Activated naive CD8-positive, alpha-beta T cell (primary cell): ENCODE measurements around the gene RNU2-1.
A peak's percentile ranks its signal among the peaks of the same experiment; 100 is the strongest.
"Not testable (repeated sequence)": the region's sequence is repeated elsewhere in the genome, so short reads cannot be mapped to it uniquely, and the experiment has no call there.

Experiments
- H3K27ac Mint-ChIP-seq: one replicate; pipeline ENCODE4 v1.8.0; 2021; ENCODE audit warnings: mixed read lengths
- H3K27me3 Mint-ChIP-seq: one replicate; pipeline ENCODE4 v1.8.0; 2021; ENCODE audit warnings: mixed read lengths
- H3K36me3 Mint-ChIP-seq: one replicate; pipeline ENCODE4 v1.8.0; 2021; ENCODE audit warnings: mixed read lengths
- H3K4me1 Mint-ChIP-seq: one replicate; pipeline ENCODE4 v1.8.0; 2021; ENCODE audit warnings: low read depth, mixed read lengths
- H3K4me3 Mint-ChIP-seq: one replicate; pipeline ENCODE4 v1.8.0; 2021; ENCODE audit warnings: mild to moderate bottlenecking, mixed read lengths
- H3K9me3 Mint-ChIP-seq: one replicate; pipeline ENCODE4 v1.8.0; 2021; ENCODE audit warnings: low read depth, mixed read lengths

RNU2-1 gene

DNA sequence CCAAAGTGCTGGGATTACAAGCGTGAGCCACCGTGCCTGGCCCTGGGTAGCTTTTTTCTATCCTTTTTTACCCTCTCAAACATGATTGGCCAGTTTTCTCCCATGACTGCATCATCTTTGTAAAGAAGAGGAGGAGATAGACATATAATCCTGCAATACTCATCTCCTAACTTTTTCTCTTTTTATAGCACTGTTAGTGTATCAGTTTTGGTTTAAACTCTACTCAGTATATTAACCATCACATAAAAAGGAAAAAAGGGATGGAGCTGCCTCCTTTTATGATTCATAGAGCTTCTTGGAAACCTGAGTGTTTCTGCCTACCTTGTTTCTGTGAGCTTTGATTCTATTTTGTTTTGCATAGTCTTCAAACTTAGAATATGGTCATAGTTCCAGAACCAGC lies 34.1 kb downstream of the RNU2-1 start:
- peak overlapping the region; percentile 54 for H3K27ac Mint-ChIP-seq
- peaks cover 11% of the 10 kb centered on the region for H3K36me3 Mint-ChIP-seq
- H3K9me3 Mint-ChIP-seq = no peaks in the 10 kb centered on the region
- H3K4me1 Mint-ChIP-seq = peaks cover 6% of the 10 kb centered on the region
- no peaks in the 10 kb centered on the region for H3K27me3 Mint-ChIP-seq
- H3K4me3 Mint-ChIP-seq = no peak overlapping the region

DNA sequence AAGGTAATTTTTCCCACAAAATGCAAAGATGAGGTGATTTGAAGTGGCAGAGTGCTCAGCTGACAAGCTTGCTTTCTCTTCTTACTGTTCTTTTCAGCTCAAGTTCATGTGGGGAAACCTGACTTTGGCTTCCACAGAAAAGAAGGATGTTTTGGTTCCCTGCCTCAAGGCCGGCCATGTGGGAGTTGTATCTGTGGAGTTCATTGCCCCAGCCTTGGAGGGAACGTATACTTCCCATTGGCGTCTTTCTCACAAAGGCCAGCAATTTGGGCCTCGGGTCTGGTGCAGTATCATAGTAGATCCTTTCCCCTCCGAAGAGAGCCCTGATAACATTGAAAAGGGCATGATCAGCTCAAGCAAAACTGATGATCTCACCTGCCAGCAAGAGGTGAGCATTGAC lies 40.5 kb downstream of the RNU2-1 start:
- no peaks in the 10 kb centered on the region for H3K27me3 Mint-ChIP-seq
- peaks cover under 1% of the 10 kb centered on the region for H3K4me1 Mint-ChIP-seq
- peaks cover 7% of the 10 kb centered on the region for H3K36me3 Mint-ChIP-seq
- H3K9me3 Mint-ChIP-seq = no peaks in the 10 kb centered on the region
- no peak overlapping the region for H3K4me3 Mint-ChIP-seq
- H3K27ac Mint-ChIP-seq = no peak overlapping the region

DNA sequence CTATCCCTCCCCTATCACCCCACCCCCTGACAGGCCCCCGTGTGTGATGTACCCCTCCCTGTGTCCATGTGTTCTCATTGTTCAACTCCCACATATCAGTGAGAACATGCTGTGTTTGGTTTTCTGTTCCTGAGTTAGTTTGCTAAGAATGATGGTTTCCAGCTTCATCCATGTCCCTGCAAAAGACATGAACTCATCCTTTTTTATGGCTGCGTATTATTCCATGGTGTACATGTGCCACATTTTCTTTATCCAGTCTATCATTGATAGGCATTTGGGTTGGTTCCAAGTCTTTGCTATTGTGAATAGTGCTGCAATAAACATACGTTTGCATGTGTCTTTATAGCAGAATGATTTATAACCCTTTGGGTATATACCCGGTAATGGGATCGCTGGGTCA lies 47.1 kb downstream of the RNU2-1 start:
- not testable (repeated sequence) for H3K27me3 Mint-ChIP-seq, H3K27ac Mint-ChIP-seq, H3K4me3 Mint-ChIP-seq, H3K36me3 Mint-ChIP-seq, H3K4me1 Mint-ChIP-seq, H3K9me3 Mint-ChIP-seq

DNA sequence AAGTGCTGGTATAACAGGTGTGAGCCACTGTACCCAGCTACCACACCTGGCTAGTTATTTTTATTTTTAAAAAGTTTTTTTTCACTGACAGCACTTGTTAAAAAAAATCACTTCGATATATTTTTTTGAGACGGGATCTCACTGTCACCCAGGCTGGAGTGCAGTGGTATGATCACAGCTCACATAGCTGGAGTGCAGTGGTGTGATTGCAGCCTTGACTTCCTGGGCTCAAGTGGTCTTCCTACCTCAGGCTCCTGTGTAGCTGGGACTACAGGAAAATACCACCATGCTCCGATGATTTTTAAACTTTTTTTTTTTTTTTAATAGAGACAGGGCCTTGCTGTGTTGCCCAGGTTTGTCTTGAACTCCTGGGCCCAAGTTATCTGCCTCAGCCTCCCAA lies 49.9 kb downstream of the RNU2-1 start:
- Mint-ChIP-seq H3K9me3 (no peaks in the 10 kb centered on the region), H3K4me1 (peaks cover 6% of the 10 kb centered on the region), H3K27me3 (no peaks in the 10 kb centered on the region), H3K36me3 (peaks cover 6% of the 10 kb centered on the region), H3K4me3 (no peak overlapping the region), H3K27ac (no peak overlapping the region)
